ENCODE measurements around the gene DUSP9. TPM values are rescaled to one million over a fixed set of nuclear protein-coding genes. Genes with fewer than 3 reads are reported as not detected.

The DUSP9 gene
- polyA plus RNA-seq, 1 donor (not counting 4 experiments of a cell fraction or from before 2014, with no cell fraction given), result 0.47 TPM

- Histone ChIP-seq H3K36me3 (ENCODE audit: control insufficient read depth in 2 of 2, extremely low read depth in 1 of 2, insufficient read depth in 2 of 2, low read length in 2 of 2) (no peaks in the 10 kb centered on the region), H3K9ac (ENCODE audit: control insufficient read depth, extremely low read depth, insufficient read depth, low read length) (no peak overlapping the region), H3K4me2 (ENCODE audit: control insufficient read depth, extremely low read depth, insufficient read depth, low read depth, low read length) (no peak overlapping the region), H3K27me3 (ENCODE audit: control insufficient read depth, extremely low read depth, insufficient read depth, low read length) (no peaks in the 10 kb centered on the region), H3K79me2 (ENCODE audit: control insufficient read depth, insufficient read depth, low read length) (no peaks in the 10 kb centered on the region), H3K9me1 (ENCODE audit: control insufficient read depth, extremely low read depth, insufficient read depth, low read length) (no peaks in the 10 kb centered on the region), H3K9me3 (ENCODE audit: control insufficient read depth, low read depth, low read length) (no peaks in the 10 kb centered on the region), H2AFZ (ENCODE audit: control insufficient read depth, low read length) (no peak overlapping the region), H4K20me1 (ENCODE audit: control insufficient read depth, extremely low read depth, insufficient read depth, low read length) (no peaks in the 10 kb centered on the region), H3K4me1 (ENCODE audit: control insufficient read depth, extremely low read depth, insufficient read depth, low read length) (no peaks in the 10 kb centered on the region), H3K4me3 (ENCODE audit: control insufficient read depth in 2 of 3, extremely low read depth in 1 of 3, insufficient read depth in 2 of 3, low read depth in 1 of 3, low read length in 3 of 3) (no peak overlapping the region), H3K27ac (ENCODE audit: control insufficient read depth, insufficient read depth, low read length) (no peak overlapping the region)
- FAIRE-seq (no peak), DNase-seq (ENCODE audit: low read depth, low spot score) (no peak)
- dilution Hi-C loops (cut with MboI; ENCODE audit: extremely low pct_ligation_motif_present, low sequenced_read_pairs), result no loop called here
- TF ChIP-seq CTCF (optimal IDR thresholded peaks at IDR 0.05 in 1 of 3, IDR thresholded peaks at IDR 0.05 in 1 of 3, conservative IDR thresholded peaks at IDR 0.05 in 1 of 3; ENCODE audit: extremely low read depth in 1 of 3, insufficient read depth in 2 of 3, low read length in 3 of 3) (no peak), EZH2 (IDR thresholded peaks at IDR 0.05; ENCODE audit: low read length) (no peak)
Observed at GRCh38 chrX:153611298-153612095, 35.5 kb upstream of the DUSP9 start.

GRCh38 chrX:153612413-153612812, 34.6 kb upstream of the DUSP9 start:
- no peak overlapping the region for H3K9ac ChIP-seq (ENCODE audit: control insufficient read depth, extremely low read depth, insufficient read depth, low read length)
- no peak for FAIRE-seq
- H2AFZ ChIP-seq (ENCODE audit: control insufficient read depth, low read length), result no peak overlapping the region
- no peaks in the 10 kb centered on the region for H3K79me2 ChIP-seq (ENCODE audit: control insufficient read depth, insufficient read depth, low read length)
- no peaks in the 10 kb centered on the region for H4K20me1 ChIP-seq (ENCODE audit: control insufficient read depth, extremely low read depth, insufficient read depth, low read length)
- no peaks in the 10 kb centered on the region for H3K9me3 ChIP-seq (ENCODE audit: control insufficient read depth, low read depth, low read length)
- H3K36me3 ChIP-seq (ENCODE audit: control insufficient read depth in 2 of 2, extremely low read depth in 1 of 2, insufficient read depth in 2 of 2, low read length in 2 of 2), result no peaks in the 10 kb centered on the region
- no peaks in the 10 kb centered on the region for H3K9me1 ChIP-seq (ENCODE audit: control insufficient read depth, extremely low read depth, insufficient read depth, low read length)
- no peaks in the 10 kb centered on the region for H3K27me3 ChIP-seq (ENCODE audit: control insufficient read depth, extremely low read depth, insufficient read depth, low read length)
- dilution Hi-C loops (cut with MboI; ENCODE audit: extremely low pct_ligation_motif_present, low sequenced_read_pairs), result no loop called here
- H3K27ac ChIP-seq (ENCODE audit: control insufficient read depth, insufficient read depth, low read length), result no peak overlapping the region
- no peaks in the 10 kb centered on the region for H3K4me1 ChIP-seq (ENCODE audit: control insufficient read depth, extremely low read depth, insufficient read depth, low read length)
- no peak overlapping the region for H3K4me2 ChIP-seq (ENCODE audit: control insufficient read depth, extremely low read depth, insufficient read depth, low read depth, low read length)
- H3K4me3 ChIP-seq (ENCODE audit: control insufficient read depth in 2 of 3, extremely low read depth in 1 of 3, insufficient read depth in 2 of 3, low read depth in 1 of 3, low read length in 3 of 3), result no peak overlapping the region
- DNase-seq (ENCODE audit: low read depth, low spot score), result no peak
- TF ChIP-seq EZH2 (IDR thresholded peaks at IDR 0.05; ENCODE audit: low read length) (no peak), CTCF (optimal IDR thresholded peaks at IDR 0.05 in 1 of 3, IDR thresholded peaks at IDR 0.05 in 1 of 3, conservative IDR thresholded peaks at IDR 0.05 in 1 of 3; ENCODE audit: extremely low read depth in 1 of 3, insufficient read depth in 2 of 3, low read length in 3 of 3) (no peak)

Data from keratinocyte (primary cell).